Measurements from ENCODE around the gene SCFD1.

- TF ChIP-seq POLR2AphosphoS5 (IDR thresholded peaks at IDR 0.05; ENCODE audit: low read depth, low read length), result no peak
- TF ChIP-seq POLR2A (IDR thresholded peaks at IDR 0.05; ENCODE audit: low read depth, low read length), result no peak
Measured at GRCh38 chr14:30657606-30658163, 35.6 kb downstream of the SCFD1 start.
